Activated naive CD4-positive, alpha-beta T cell treated with Interleukin-2 at 50 U/mL for 16 hours (primary cell): Measurements from ENCODE around the gene DTD2.

Experiments
- DNase-seq: peaks from one replicate; pipeline ENCODE4 v3.0.0-alpha.2; 2020

Gene DTD2

DNA sequence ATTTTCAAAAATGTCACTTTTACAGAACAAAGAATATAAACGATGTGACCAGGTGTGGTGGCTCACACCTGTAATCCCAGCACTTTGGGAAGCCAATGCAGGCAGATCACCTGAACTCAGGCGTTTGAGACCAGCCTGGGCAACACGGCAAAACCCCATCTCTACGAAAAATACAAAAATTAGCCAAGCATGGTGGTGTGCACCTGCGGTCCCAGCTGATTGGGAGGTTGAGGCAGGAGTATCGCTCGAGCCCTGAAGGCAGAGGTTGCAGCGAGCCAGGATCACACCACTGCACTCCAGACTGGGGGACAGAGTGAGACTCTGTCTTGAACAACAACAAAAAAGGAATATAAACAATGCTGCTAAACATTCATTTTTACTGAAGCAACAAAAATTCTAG lies 52.2 kb downstream of the DTD2 start:
- DNase-seq, result no peak

- no peak for DNase-seq
Observed at GRCh38 chr14:31403707-31404106, 53.6 kb downstream of the DTD2 start.

DNA sequence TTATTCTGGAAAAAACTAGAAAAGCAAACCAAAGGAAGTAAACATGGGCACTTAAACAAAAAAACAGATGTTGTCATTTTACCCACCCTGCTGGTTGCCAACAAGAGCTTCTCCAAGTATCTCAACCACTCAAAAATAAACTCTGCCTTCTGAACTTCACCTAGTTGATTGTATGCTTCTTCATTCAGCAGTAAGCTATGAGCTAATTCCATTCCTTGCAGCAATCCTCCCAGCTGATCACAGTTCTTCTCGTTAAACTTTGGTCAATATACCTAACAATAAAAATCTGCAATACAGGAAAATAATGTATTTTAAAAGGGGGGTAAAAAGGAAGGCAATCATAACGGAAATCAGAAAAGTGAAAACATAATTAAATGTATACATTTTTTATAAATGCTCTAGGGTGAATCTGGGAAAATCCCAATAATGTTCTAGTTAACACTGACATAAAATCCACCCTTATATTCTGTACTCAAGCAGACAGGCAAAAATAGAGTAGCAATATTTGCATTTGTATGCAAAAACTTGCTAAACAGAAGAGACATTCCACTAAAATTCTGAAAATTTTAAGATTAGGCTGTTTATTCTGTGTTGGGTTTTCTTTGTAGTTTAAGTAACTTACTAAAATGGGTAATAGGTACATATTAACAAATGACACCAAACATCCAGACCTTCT lies 54.4 kb downstream of the DTD2 start:
- no peak for DNase-seq

DNA sequence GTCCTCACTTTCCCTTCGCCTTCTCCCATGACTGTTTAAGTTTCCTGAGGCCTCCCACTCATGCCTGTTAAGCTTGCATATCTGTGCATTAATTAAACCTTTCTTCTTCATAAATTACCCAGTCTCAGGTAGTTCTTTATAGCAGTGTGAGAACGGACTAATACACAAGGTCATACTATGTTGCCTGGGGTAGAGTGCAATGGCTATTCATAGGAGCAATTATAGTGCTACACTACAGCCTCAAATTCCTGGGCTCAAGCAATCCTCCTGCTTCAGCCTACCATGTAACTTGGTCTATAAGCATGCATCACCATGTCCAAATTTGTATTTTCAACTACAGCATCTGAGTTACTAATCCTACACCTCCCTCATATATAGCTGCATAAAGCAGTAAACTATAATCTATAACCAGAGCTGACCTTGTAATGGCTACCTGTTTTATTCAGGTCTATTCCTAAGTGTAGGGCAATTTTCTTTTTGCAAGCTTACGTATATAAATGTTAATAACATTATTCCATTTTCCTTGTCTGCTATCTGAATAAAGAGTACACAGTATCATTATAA lies 55.9 kb downstream of the DTD2 start:
- no peak for DNase-seq

GRCh38 chr14:31400031-31400638 lies 57.2 kb downstream of the DTD2 start:
- DNase-seq, result no peak
